HUDEP-2 (cell line): ENCODE measurements around the gene ABHD12.

ENCODE experiments used
- DNase-seq, 76 experiments: peaks; one replicate each; lab custom pipeline; 2025; ENCODE audit not compliant: unreplicated experiment in 76 of 76; lab: John Stamatoyannopoulos, UW

Gene ABHD12

DNA sequence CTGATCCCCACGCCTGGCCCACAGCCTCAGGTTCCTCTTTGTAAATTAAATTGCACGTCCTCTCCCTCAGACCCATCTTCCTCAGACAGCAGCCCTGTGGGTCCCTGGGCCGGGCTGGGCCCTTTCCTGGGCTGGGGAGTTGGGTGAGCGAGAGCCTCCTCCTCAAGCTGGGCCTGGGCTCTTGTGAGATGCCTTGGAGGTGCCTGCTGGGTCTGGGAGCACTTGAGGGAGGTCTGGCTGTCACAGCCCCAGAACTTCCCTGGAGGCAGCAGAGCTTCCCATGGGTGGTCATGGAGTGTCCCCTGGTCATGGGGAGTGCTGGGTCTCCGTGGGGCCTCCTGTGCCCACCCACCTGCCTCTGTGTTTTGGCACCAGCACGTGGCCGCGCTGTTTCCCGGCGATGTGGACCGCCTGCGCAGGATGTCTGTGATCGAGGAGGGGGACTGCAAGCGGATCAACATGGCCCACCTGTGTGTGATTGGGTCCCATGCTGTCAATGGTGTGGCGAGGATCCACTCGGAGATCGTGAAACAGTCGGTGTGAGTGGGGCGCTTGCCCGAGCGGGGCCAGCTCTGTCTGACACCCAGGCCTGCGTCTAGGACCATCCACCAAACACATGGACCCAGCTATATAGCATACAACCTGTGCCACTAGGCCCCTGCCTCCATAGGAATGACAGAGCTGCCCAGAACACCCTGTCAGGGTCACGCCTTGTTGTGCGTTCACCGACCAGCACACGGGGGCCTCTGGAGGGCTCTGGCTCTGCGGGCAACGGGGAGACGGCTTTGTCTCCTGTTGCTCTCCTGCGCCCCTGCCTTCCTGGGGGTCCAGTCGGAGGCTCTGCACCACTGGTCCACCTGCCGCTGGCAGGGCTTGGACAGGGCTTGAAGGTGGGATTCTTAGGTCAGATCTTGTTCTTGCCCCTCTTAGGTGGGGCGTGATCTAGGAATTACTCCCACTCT is 109.8 kb downstream of the ABHD12 start:
- DNase-seq = no peak

DNA sequence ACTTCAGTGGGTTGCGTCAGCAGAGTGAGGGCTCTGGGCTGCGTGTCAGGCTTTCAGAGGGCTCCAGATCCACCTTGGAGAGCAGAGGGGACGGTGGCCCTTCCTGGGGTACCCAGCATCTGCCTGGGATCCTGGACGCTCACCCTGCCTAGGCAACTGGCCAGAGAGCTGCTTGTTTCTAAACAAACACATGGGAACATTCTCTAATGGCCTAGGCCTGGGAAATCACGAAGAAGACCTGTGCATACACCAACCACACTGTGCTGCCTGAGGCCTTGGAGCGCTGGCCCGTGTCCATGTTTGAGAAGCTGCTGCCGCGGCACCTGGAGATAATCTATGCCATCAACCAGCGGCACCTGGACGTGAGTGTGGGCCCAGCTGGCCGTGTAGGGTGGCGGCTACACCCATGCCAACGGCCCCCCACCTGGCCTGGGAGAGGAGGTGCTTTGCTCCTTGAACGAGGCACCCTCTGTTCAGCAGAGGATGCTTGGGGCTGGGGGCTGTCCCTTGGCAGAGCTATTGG is 110.5 kb downstream of the ABHD12 start:
- DNase-seq = no peak

DNA sequence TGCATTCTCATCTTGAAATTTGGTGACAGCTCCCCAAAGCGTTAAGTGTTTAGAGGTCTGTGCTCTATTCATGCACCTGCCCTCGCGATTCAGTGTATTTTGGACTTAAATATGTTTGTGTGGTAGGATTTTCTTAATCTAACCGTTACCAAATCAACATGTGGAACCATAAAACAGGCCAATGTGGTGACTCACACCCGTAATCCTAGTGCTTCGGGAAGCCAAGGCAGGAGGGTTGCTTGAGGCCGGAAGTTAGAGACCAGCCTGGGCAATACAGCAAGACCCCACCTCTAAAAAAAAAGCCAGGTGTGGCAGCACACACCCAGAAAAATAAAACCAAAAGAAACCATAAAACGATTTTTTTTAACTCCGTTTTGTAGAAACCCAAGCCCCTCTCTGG is 111.2 kb downstream of the ABHD12 start:
- no peak for DNase-seq

DNA sequence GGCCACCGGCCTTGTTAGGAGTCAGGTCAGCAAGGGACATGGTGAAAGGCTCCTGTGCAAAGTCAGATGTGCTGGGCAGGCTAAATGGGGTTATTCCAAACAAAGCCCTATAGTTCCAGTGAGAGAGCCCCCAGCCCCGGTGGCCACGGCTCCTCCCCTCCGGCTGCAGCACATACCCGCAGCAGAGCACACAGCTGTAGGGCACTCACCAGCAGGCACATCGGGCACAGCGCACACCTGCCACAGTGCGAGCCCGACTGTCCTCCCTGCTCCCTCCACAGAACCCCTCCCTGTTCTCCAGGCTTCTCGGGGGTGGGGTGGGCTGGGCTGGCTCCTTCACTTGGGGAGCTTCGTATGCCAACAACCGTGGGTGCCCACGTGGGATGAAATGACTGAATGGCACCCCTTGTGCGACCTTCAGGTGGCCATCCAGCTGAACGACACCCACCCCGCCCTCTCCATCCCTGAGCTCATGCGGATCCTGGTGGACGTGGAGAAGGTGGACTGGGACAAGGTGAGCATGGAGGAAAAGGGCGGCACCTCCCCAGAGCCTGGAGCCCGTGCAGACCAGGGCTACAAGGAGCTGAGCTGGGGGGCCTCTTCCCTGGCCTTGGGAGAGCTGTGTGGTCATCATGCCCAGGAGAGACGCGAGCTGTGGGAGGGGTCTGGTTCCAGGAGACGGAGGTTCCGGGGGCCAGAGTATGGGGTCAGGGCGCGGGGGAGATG is 111.8 kb downstream of the ABHD12 start:
- no peak for DNase-seq

DNA sequence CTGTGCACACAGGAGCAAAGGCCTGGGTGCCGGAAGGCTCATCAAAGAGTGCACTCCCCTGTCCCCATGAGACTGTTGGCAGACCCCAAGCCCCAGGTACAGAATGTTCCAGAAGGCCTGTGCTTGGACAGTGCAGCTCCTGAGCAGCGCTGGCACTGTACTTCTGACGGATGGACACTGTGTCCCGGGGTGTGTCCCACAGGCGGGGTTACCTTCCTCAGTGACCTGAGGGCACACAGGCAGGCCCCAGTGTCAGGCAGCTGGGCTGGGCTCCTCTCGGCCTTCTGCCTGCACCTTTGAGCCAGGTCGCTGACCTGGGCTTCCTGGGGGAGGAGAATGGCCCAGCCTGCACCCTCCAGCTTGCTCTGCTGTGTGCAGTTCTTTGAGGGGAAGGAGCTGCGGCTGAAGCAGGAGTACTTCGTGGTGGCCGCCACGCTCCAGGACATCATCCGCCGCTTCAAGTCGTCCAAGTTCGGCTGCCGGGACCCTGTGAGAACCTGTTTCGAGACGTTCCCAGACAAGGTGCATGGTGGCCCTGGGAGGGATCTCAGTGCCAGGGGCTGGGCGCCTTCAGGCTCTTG is 112.6 kb downstream of the ABHD12 start:
- no peak for DNase-seq

DNA sequence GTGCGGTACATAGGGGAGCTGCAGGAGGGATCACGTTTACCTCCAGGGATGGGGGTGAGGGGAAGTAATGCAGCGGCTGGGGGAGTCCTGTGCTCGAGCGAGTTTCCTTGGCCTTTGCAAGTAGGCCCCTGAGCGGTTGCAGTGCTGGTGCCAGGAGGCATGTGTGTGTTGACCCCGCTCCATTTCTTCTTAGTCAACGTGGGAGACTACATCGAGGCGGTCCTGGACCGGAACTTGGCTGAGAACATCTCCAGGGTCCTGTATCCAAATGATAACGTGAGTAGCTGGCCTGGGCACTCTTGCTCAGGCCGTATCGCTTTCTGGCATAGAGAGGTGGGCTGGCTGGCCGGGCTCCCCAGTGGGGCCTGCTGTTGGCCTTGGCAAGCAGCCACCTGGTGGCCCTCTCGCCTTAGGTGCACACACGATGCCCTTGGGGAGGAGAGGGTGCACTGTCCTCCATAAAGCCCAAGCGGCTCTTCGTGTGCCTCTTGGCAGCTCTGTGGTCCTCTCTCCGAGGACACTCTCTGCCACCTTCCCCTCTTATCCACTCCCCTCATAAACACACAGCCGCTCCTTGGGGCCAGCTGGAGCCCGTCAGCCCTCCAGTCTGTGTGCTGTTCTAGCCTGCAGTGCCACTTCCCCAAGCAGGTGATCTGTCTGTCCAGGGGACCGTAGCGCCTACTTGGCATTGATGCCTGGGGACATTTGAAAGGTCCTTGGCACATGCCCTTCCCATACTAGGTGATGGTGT is 113.4 kb downstream of the ABHD12 start:
- DNase-seq = no peak

DNA sequence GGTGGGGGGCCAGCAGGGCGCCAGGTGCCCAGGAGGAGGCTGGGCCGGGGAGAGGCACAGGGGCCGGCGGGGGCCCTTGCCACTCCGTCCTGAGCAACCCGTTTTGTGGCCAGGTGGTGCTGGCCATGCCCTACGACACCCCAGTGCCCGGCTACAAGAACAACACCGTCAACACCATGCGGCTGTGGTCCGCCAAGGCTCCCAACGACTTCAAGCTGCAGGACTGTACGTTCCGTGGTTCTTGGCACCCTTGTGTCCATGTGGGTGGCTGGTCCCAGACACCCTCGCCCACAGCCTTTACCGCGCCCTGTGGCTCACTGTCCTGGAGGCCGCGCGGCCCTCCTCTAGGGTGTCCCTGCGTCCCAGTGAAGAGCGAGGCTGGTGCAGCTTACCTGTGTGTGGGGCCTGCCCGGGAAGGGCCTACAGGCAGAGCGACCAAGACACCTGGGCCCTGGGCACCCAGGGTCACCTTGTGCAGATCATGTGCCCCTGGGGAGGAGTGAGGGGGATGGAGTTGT is 114.0 kb downstream of the ABHD12 start:
- no peak for DNase-seq

DNA sequence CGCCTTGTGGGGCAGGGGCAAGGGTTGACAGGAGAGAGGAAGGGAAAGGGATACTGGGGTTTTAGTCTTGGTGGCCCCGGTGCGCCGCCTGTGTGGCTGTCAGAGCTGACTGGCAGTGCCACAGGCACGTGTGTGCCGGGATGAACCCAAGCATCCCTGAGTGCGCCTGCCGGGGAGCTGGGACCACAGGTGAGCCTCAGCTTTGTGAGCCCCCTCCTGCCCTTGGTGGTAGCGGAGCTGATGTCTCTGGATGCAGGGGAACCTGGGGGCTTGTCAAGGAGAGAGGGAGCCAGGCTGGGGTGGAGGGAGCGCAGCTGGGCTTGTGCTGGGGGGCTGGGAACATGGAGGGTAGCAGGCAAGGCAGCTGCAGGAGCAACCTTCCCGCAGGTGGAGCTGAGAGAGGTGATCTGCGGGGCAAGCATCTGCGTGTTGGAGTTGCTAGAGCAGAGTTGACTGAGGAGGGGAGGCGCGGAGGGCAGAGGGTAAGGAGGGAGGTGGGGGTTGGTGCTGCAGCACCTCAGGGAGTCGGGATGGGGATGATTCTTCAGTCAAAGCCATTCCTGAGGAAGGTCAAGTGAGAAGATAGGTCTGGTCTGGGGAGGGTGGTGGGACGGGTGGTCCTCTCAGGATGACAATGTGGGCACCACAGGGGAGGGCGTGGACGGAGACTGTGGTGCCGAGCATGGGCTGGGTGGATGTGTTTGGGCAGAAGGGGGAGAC is 114.7 kb downstream of the ABHD12 start:
- DNase-seq = no peak

DNA sequence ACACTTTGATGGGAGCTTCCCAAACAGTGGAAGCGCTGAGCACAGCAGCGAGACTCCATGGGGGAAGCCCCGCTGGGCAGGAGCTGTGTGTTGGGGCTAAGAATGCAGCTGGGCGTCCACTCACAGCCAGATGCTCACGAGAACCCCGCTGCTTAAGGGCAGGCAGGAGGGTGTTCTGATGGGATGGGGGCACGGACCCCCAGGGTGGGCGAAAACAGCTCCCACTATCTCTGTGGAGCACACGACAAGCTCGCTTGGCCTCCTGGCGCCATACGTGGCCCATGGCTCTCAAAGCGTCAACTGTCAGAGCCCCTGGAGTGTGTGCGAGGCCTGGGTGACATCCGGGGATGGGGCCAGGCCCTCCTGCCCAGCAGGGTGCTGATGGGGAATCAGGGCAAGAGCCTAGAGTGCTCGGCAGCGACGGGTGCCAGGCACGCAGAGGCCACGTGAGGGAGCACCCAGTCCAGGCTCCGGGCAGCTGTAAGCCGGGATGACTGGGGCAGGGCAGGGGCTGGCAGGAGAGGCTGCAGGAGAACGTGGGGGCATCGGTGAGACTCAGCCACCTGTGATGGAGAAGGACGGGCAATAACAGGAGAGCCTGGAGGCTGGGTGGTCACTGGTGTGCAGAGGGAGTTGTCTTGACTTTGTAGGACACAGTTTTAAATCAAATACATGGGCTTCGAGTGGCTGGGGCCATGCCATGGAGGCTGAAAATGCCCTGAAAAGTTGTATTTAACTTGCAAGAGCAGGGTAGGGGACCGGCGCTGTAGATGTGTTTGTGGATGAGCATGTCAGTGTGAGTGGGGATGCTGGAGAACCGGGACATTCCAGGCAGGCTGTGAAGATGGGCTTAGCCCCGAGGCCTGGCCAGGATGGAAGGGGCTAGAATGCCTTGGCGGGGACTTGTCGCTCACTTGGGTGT is 115.5 kb downstream of the ABHD12 start:
- no peak for DNase-seq

DNA sequence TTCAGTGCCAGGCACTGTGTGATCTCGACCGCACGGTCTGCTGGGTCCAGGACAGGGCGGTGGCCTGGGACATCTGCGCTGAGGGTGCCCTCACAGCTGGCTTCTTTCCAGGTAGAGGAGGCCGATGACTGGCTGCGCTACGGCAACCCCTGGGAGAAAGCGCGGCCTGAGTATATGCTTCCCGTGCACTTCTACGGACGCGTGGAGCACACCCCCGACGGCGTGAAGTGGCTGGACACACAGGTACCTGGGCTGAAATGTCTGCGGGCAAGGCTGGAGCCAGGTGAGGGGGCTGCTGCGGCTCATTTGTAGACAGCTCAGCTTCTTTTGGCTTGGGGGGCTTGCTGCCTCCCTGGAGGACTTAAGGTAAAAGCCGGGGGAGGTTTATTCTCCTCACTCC is 116.2 kb downstream of the ABHD12 start:
- no peak for DNase-seq

DNA sequence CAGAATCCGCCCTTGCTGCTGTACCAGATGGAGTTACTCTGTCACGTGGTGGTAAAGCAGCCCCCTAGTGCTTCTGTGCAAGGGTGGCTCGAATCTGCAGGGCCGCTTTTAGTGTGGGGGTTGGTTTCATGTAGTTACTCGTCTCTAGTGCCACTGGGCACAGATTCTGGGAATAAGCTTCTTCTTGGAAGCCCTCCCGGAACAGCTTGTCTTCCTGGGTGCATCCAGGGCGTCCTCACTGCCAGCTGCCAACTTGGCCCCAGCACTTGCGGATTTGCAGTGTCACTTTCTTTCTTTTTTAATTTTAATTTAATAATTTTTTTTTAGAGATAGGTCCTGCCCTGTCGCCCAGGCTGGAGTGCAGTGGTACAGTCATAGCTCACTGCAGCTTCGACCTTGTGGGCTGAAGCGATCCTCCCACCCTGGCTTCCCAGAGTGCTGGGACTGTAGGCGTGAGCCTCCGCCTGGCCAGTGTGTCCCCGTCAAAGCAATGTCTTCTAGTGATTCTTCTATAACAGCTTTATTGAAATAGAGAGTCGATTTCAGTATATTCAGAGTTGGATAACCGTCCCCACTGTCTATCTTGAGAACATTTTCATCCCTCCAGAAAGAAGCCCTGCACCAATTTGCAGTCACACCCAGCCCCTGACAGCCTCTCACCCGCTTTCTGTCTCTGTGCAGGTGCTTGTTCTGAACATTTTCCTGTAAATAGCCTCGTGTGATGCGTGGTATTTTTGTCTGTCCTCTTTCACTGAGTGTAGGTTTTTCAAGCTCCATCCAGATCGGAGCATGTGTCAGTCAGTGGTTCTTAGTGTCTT is 116.9 kb downstream of the ABHD12 start:
- DNase-seq = no peak

DNA sequence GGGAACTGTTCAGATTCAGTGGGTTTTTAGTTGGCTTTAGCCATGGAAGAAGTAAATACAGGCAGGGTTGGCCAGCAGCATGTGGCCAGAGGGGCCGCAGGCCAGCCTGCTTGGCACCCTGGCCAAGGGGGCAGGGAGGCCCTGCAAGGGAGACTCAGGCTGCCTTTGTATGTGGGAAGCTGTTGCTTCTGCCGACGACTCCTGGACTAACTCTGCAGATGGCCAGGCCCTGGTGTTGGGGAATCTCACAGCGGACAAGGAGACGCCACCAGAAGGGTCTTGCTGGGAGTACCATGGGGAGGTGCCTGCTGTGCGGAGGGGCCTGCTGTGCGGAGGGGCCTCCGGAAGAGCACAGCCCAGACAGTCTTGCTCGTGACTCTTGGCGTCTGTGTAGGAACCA is 117.6 kb downstream of the ABHD12 start:
- DNase-seq = no peak

DNA sequence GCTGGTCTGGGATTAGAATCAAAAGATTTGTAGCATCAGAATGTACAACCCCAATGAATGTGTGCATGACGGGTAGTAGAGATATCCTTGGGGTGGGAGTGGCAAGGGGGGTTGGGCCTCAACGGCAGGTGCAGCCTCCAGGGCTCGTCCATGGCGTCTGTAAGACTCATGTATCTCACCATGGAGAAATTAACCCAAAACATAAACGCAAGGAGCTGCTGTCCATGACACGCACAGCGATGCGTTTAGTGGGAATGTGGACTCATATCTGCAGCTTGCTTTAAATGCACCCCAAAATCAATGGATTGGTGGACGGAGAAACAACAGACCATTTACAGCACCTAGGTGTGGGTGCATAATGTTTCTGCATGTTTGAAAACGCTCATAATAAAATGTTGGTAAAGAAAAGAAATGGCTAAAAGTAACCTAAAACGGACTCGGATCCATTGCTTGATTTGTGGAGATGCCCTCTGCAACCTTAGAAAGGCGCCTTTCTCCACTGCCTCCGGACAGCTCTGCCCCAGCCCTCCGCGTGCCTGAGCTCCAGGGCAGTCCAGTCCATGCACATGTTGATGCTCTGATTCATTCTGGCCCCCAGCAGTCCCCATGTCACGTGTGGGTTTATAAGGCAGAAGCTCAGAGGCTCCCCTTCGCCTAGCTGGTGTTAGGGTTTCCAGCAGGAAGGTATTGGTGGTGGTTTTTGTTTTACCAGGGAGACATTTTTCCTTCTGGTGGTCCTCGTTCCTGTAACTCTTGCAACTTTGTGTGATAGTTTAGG is 118.2 kb downstream of the ABHD12 start:
- no peak for DNase-seq

DNA sequence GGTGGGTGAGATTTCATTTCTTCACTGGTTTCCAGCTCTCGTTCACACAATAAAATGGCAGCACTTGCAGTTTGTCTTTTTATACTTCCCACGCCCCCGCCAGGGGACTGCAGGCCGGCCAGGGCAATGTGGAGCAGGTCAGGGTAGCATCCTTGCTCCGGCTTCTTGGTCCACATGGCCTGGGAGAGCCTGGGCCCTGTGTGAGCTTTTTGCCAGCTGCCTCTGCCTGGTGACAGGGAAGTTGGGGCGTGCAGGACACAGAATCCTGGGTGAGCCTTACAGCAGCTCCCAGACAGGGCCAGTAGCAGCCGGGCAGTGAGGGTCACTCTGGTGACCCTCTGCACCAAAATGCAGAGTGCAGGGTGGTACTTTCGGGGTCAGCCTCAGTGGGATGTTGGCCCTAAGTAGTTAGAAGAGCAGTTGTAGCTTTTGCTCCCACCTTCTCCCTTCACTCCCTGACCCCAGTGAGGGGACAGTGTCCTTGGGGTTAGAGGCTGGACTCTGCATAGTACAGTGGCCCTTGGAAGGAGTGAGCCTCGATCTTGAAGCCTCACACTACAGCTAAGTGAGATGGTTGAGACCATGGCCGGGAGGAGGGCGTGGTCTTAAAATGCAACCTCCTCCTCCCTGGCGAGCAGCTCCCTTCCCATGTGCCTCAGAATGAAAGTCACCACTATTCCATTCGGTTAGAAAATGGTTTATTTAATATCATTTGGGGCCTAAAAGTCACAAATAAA is 119.0 kb downstream of the ABHD12 start:
- DNase-seq = no peak

DNA sequence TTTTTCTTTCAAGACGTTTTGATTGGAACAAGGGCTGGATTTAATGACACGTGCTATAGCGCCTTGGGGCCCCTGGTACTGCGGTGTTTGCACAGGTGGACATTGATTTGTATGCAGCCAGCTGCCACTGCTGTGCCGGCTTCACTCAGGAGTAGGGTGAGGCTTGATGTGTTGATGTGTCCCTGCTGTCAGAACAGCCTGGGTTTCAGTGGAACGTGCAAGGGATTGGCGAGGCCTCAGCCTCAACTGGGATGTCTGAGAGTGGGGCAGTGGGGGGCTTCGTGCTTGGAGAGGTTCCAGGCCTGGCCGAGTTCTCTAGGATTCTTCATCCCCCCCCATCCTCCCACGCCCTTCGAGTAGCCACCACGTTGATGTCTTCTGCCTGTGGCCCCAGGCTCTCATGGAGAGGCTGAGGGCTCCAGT is 119.8 kb downstream of the ABHD12 start:
- no peak for DNase-seq

DNA sequence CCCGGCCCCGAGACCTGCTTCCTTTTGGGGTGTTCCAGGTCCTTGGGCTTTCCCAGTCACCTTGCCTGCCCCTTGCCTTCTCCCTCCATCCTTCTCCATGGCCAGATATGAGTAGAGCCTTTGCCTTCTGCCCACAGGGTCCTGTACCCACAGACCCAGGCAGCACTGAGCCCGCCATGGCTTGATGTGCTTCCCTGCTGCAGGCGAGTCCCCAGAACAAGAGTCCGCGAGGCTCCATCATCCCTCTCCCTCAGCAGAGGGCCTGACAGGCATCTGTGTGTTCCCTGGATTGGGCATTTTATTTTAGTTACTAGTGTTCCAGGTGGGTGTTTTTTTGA is 120.8 kb downstream of the ABHD12 start:
- no peak for DNase-seq
